Chondrocyte (in vitro differentiated cells): ENCODE data around the gene RADX. TPM values are rescaled to one million over a fixed set of nuclear protein-coding genes. Genes with fewer than 3 reads are reported as not detected.

Experiments
- DNase-seq: peaks from one replicate; pipeline ENCODE4 v3.0.0; 2021; ENCODE audit warnings: mixed read lengths, low spot score
- H3K27ac Mint-ChIP-seq: one replicate; pipeline ENCODE4 v1.8.0; 2021; ENCODE audit warnings: mild to moderate bottlenecking, moderate library complexity, mixed read lengths; ENCODE audit not compliant: unreplicated experiment
- H3K27me3 Mint-ChIP-seq: 2 replicates; pipeline ENCODE4 v1.8.0; 2021; ENCODE audit warnings: low read depth, mixed read lengths
- H3K36me3 Mint-ChIP-seq: 2 replicates; pipeline ENCODE4 v1.8.0; 2021; ENCODE audit warnings: low read depth, mixed read lengths
- H3K4me1 Mint-ChIP-seq: 2 replicates; pipeline ENCODE4 v1.8.0; 2021; ENCODE audit warnings: low read depth, mild to moderate bottlenecking, mixed read lengths
- H3K4me3 Mint-ChIP-seq: one replicate; pipeline ENCODE4 v1.8.0; 2021; ENCODE audit warnings: mild to moderate bottlenecking, moderate library complexity, mixed read lengths; ENCODE audit not compliant: unreplicated experiment
- H3K9me3 Mint-ChIP-seq: 2 replicates; pipeline ENCODE4 v1.8.0; 2021; ENCODE audit warnings: low read depth, mixed read lengths
- CTCF ChIP-seq: fragments of 200-600 bp; sonication (generic); IDR thresholded peaks from 2 replicates; pipeline ENCODE4 v1.5.0; 2021; ENCODE audit warnings: antibody characterized with exemption, mild to moderate bottlenecking, moderate library complexity
- total RNA-seq: library from RNA; stranded (reverse); gene quantifications from 3 replicates; pipeline ENCODE4 v1.2.1, GENCODE V29; 2021

Gene RADX
- total RNA-seq, 1 donor from 2014 or later, result 0.17 TPM

DNA sequence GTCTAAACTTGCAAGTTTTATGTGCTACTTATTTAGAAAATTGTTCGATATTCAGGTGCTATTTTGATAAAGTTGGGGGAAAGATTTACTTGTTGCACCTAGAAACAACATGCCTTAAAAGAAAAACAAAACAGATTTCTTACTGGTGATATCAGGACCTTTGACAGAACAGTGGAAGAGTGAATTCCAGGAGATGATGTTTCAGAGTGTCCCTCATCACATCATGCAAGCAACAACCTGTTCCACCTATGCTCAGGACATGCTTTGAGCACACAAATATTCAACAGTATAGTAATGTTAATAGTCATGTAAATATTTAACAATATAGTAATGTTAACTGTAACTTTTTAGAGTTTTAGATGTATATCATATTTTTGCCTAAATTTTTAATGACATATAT lies 90.9 kb downstream of the RADX start:
- TF ChIP-seq CTCF, result no peak
- no peaks in the 10 kb centered on the region for H3K36me3 Mint-ChIP-seq
- no peak for DNase-seq
- peaks cover 1% of the 10 kb centered on the region for H3K4me1 Mint-ChIP-seq
- no peak overlapping the region for H3K4me3 Mint-ChIP-seq
- H3K9me3 Mint-ChIP-seq, result peaks cover 9% of the 10 kb centered on the region
- no peak overlapping the region for H3K27ac Mint-ChIP-seq
- no peaks in the 10 kb centered on the region for H3K27me3 Mint-ChIP-seq

- no peak for TF ChIP-seq CTCF
- Mint-ChIP-seq H3K36me3 (no peaks in the 10 kb centered on the region), H3K4me1 (peaks cover 11% of the 10 kb centered on the region), H3K27me3 (no peaks in the 10 kb centered on the region), H3K9me3 (no peaks in the 10 kb centered on the region), H3K4me3 (no peak overlapping the region), H3K27ac (no peak overlapping the region)
- DNase-seq, result no peak
Observed at GRCh38 chrX:106706466-106706865, 94.7 kb downstream of the RADX start.

GRCh38 chrX:106707771-106708454 lies 96.1 kb downstream of the RADX start:
- Mint-ChIP-seq H3K36me3 (no peaks in the 10 kb centered on the region), H3K9me3 (no peaks in the 10 kb centered on the region), H3K27me3 (no peaks in the 10 kb centered on the region), H3K27ac (peak overlapping the region; percentile 65), H3K4me3 (no peak overlapping the region), H3K4me1 (peaks cover 11% of the 10 kb centered on the region)
- DNase-seq, result no peak
- TF ChIP-seq CTCF, result no peak

- Mint-ChIP-seq H3K27me3 (peaks cover 9% of the 10 kb centered on the region), H3K9me3 (no peaks in the 10 kb centered on the region), H3K36me3 (no peaks in the 10 kb centered on the region), H3K27ac (no peak overlapping the region), H3K4me1 (peaks cover 11% of the 10 kb centered on the region), H3K4me3 (no peak overlapping the region)
- no peak for TF ChIP-seq CTCF
- DNase-seq, result no peak
Observed at GRCh38 chrX:106710771-106711170, 99.0 kb downstream of the RADX start.

GRCh38 chrX:106711375-106711774 lies 99.6 kb downstream of the RADX start:
- Mint-ChIP-seq H3K36me3 (no peaks in the 10 kb centered on the region), H3K4me1 (peaks cover 11% of the 10 kb centered on the region), H3K27ac (no peak overlapping the region), H3K9me3 (no peaks in the 10 kb centered on the region), H3K27me3 (peaks cover 13% of the 10 kb centered on the region), H3K4me3 (no peak overlapping the region)
- DNase-seq, result no peak
- no peak for TF ChIP-seq CTCF
